IPS-18a (cell line): ENCODE results near the gene PSMD1.
"Not testable (repeated sequence)": the region's sequence is repeated elsewhere in the genome, so short reads cannot be mapped to it uniquely, and the experiment has no call there.

Source experiments
- H3K27ac ChIP-seq: one replicate; pipeline ENCODE4 v1.5.1; 2013; ENCODE audit warnings: low read length
- H3K27me3 ChIP-seq: one replicate; pipeline ENCODE4 v1.6.1; 2013; ENCODE audit warnings: mild to moderate bottlenecking, low read length; ENCODE audit not compliant: control insufficient read depth, insufficient read depth
- H3K36me3 ChIP-seq: one replicate; pipeline ENCODE4 v1.6.1; 2013; ENCODE audit warnings: low read depth, low read length; ENCODE audit not compliant: control insufficient read depth
- H3K4me1 ChIP-seq: one replicate; pipeline ENCODE4 v1.6.1; 2013; ENCODE audit warnings: low read depth, low read length; ENCODE audit not compliant: control insufficient read depth
- H3K4me3 ChIP-seq: one replicate; pipeline ENCODE4 v1.5.1; 2013; ENCODE audit warnings: low read length
- H3K9ac ChIP-seq: one replicate; pipeline ENCODE4 v1.6.1; 2013; ENCODE audit warnings: mild to moderate bottlenecking, low read length, moderate library complexity
- H3K9me3 ChIP-seq: one replicate; pipeline ENCODE4 v1.6.1; 2013; ENCODE audit warnings: low read depth, low read length; ENCODE audit not compliant: control insufficient read depth

The PSMD1 gene

DNA sequence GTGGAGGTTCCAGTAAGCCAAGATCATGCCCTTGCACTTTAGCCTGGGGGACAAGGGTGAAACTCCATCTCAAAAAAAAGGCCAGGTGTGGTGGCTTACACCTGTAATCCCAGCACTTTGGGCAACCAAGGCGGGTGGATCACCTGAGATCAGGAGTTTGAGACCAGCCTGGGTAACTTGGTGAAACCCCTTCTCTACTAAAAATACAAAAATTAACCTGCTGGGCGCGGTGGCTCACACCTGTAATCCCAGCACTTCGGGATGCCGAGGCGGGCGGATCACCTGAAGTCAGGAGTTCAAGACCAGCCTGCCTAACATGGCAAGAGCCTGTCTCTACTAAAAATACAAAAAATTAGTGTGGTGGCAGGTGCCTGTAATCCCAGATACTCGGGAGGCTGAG is 84.1 kb downstream of the PSMD1 start:
- not testable (repeated sequence) for H3K27me3 ChIP-seq, H3K36me3 ChIP-seq, H3K4me1 ChIP-seq, H3K27ac ChIP-seq, H3K4me3 ChIP-seq, H3K9me3 ChIP-seq, H3K9ac ChIP-seq

DNA sequence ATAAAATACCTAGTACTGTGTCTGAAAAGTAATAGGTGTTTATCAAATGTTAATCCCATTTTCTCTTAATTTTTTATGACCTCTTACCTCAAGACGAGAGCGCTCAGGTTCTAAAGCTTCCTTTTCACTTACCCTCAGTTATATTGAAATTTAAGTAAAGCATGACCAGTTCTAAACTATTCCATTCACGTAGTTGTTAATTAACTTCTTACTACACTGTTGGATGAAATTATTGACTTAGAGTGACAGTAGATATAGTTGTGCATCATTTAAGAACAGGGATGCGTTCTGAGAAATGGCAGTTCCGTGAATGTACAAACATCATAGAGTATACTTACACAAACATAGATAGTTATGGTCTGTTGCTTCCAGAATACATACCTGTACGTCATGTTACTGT is 88.2 kb downstream of the PSMD1 start:
- Histone ChIP-seq H3K36me3 (peaks cover 36% of the 10 kb centered on the region), H3K9me3 (no peaks in the 10 kb centered on the region)

GRCh38 chr2:231146665-231147064 is 90.0 kb downstream of the PSMD1 start:
- H3K36me3 ChIP-seq: peaks cover 38% of the 10 kb centered on the region
- no peak overlapping the region for H3K27ac ChIP-seq

More for the DNA sequence above, 88.2 kb downstream of the PSMD1 start:
- Histone ChIP-seq H3K9ac (no peak overlapping the region), H3K27ac (no peak overlapping the region), H3K4me3 (no peak overlapping the region), H3K4me1 (no peaks in the 10 kb centered on the region), H3K27me3 (no peaks in the 10 kb centered on the region)

DNA sequence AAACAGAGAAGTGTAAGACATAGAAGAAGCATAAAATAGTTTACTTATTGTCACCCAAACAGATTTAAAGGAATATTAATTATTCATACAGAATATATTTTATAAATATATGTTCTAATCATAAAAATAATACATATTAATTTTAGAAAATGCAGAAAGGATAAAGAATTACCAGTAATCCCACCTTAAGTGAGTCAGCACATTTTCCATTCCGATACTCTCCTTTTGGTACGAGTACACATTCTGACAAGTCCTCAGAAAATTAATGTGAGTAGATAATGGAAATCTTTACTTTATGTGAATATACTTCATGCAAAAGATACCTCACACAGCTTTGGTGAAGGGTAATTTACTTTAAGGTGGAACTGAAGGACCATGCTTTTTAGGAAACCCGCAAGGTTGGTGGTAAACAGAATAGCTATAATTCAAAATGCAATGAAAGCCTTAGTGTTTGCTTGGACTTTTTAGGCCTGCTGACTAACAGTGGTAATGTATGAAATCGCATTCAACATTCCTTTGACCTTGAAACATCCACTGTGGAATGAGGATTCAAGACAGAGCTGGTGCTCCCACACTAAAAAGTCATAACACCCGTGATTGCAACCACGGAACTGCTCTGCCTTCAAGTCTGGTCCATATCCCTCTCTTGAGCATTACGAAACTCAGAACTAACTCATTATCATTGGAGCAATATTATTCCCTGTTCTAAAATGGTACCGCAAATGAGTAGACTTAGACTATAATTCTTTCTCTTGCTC is 96.3 kb downstream of the PSMD1 start:
- Histone ChIP-seq H3K4me3 (no peak overlapping the region), H3K27me3 (no peaks in the 10 kb centered on the region), H3K9me3 (no peaks in the 10 kb centered on the region), H3K9ac (no peak overlapping the region), H3K27ac (no peak overlapping the region), H3K4me1 (no peaks in the 10 kb centered on the region), H3K36me3 (peaks cover 43% of the 10 kb centered on the region)

More at GRCh38 chr2:231146665-231147064, 90.0 kb downstream of the PSMD1 start:
- Histone ChIP-seq H3K4me1 (no peaks in the 10 kb centered on the region), H3K9ac (no peak overlapping the region), H3K4me3 (no peak overlapping the region), H3K9me3 (no peaks in the 10 kb centered on the region), H3K27me3 (no peaks in the 10 kb centered on the region)

DNA sequence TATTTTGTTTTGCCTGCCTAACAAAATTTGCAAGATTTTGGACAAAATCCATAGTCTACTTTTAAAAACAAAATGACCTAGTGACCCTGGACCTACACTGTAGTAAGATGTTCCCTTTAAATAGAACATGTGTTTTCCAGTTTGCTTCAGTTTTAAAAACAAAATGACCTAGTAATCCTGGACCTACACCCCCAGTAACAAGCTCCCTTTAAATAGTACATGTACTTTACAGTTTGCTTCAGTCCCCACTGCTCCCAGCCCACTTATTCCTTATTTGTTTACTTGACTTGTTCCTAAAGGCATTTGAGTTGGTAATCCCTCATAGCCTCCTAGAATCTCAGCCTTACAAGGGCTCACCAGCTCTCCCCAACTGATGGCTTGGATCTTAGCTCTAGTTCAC is 102.6 kb downstream of the PSMD1 start:
- no peak overlapping the region for H3K4me3 ChIP-seq
- peaks cover 20% of the 10 kb centered on the region for H3K36me3 ChIP-seq
- no peaks in the 10 kb centered on the region for H3K27me3 ChIP-seq
- H3K27ac ChIP-seq: no peak overlapping the region
- no peak overlapping the region for H3K9ac ChIP-seq
- H3K9me3 ChIP-seq: no peaks in the 10 kb centered on the region
- H3K4me1 ChIP-seq: peaks cover 8% of the 10 kb centered on the region

DNA sequence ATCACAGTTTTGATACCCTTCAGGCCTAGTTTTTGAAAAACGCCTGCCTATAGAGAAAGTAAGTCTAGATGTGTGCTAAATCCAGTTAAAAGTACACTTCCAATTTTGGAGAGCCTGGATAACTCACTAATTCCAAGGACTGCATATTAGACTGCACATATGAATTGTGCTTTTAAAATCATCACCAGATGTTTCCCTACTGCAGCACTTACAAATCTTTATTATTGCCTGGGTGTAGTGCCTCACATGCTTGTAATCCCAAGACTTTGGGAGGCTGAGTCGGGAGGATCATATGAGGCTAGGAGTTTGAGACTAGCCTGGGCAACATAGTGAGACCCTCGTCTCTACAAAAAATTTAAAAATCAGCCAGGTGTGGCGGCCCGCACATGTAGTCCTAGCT is 104.0 kb downstream of the PSMD1 start:
- Histone ChIP-seq H3K36me3 (peaks cover 21% of the 10 kb centered on the region), H3K9me3 (no peaks in the 10 kb centered on the region), H3K4me1 (peaks cover 8% of the 10 kb centered on the region), H3K9ac (no peak overlapping the region), H3K4me3 (no peak overlapping the region), H3K27ac (no peak overlapping the region), H3K27me3 (no peaks in the 10 kb centered on the region)

DNA sequence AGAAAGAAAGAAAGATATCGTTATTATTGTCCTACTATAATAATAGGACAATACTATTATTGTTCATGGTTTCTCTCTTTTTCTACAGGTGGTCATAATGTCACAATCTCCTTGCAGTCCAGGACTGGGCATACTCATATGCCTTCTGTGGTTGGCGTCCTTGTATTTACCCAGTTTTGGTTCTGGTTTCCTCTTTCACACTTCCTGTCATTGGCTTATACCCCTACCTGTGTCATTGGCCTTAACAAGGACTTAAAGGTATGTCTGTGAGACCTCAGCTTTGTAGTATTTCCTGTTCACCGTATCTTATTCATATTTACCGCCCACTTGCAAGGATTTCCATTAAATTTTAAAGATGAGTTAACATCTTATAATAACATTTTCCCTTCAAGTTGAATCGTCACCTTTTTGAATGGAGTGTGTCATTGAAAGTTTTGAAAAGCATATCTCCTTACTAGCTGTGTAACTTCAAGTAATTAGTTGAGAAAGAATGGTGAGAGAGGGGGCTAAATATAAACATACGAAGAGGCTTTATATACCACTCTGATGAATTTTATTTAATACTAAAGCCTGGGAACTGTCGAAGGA is 104.7 kb downstream of the PSMD1 start:
- no peak overlapping the region for H3K9ac ChIP-seq
- H3K4me3 ChIP-seq: no peak overlapping the region
- H3K27me3 ChIP-seq: no peaks in the 10 kb centered on the region
- H3K27ac ChIP-seq: no peak overlapping the region
- H3K36me3 ChIP-seq: peaks cover 28% of the 10 kb centered on the region
- H3K9me3 ChIP-seq: no peaks in the 10 kb centered on the region
- peaks cover 8% of the 10 kb centered on the region for H3K4me1 ChIP-seq

DNA sequence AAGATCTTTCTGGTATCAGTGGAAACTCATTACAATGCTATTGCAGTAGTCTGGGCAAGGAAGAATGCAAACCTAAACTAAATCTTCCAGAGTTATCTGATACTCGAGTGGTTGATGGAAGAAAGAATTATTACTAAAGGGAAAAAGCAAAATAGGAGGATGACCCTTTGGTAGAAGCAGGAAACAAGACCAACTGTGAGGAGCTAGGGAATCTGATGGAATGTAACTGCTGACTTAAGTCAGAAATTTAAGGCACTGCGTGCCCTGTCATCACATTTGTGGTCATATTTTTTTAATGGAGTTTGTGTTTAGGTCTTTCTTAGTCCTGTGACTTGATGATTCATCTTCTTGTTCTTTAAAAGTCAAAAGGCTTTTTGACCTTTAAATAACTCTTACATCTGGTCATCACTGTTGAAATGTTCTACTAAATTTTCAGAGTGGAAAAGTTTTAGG is 105.2 kb downstream of the PSMD1 start:
- no peak overlapping the region for H3K9ac ChIP-seq
- H3K9me3 ChIP-seq: no peaks in the 10 kb centered on the region
- H3K36me3 ChIP-seq: peaks cover 33% of the 10 kb centered on the region
- H3K27ac ChIP-seq: no peak overlapping the region
- H3K4me1 ChIP-seq: peaks cover 8% of the 10 kb centered on the region
- H3K4me3 ChIP-seq: no peak overlapping the region
- H3K27me3 ChIP-seq: no peaks in the 10 kb centered on the region

GRCh38 chr2:231163011-231163410 is 106.3 kb downstream of the PSMD1 start:
- H3K27ac ChIP-seq: no peak overlapping the region
- peaks cover 8% of the 10 kb centered on the region for H3K4me1 ChIP-seq
- H3K4me3 ChIP-seq: no peak overlapping the region
- peaks cover 45% of the 10 kb centered on the region for H3K36me3 ChIP-seq
- no peaks in the 10 kb centered on the region for H3K27me3 ChIP-seq
- no peaks in the 10 kb centered on the region for H3K9me3 ChIP-seq
- no peak overlapping the region for H3K9ac ChIP-seq

- Histone ChIP-seq H3K4me1 (peaks cover 8% of the 10 kb centered on the region), H3K9ac (no peak overlapping the region), H3K27me3 (no peaks in the 10 kb centered on the region), H3K4me3 (no peak overlapping the region), H3K27ac (no peak overlapping the region), H3K9me3 (no peaks in the 10 kb centered on the region), H3K36me3 (peaks cover 47% of the 10 kb centered on the region)
These were observed 106.9 kb downstream of the PSMD1 start for GRCh38 chr2:231163414-231164095.

DNA sequence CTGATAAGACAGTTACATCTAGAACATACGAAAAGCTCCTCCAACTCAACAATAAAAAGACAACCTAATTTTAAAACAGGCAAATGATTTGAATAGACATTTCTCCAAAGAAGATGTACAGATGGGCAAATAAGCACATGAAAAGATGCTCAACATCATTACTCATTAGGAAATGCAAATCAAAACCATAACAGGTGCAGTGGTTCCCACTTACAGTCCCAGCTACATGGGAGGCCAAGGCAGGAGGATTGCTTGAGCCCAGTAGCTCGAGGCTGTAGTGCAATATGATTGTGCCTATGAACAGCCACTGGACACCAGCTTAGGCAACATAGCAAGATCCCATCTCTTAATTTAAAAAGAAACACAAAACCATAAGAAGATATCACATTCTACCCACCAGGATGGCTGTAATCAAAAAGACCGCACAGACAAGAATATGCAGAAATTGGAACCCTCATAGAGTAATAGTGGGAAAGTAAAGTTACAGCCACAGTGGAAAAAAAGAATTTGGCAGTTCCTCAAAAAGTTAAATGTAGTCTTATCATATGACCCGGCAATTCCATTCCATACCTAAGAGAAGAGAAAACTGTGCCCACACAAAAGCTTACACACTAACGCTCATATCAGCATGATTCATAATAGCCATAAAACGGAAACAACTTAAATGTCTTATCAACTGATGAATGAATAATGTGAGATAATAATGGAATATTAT is 111.2 kb downstream of the PSMD1 start:
- no peaks in the 10 kb centered on the region for H3K27me3 ChIP-seq
- H3K36me3 ChIP-seq: peaks cover 75% of the 10 kb centered on the region
- no peak overlapping the region for H3K27ac ChIP-seq
- H3K9ac ChIP-seq: no peak overlapping the region
- H3K9me3 ChIP-seq: no peaks in the 10 kb centered on the region
- H3K4me3 ChIP-seq: no peak overlapping the region
- H3K4me1 ChIP-seq: peaks cover 3% of the 10 kb centered on the region
